ENCODE data around the gene LMF1. TPM values are rescaled to one million over a fixed set of nuclear protein-coding genes. Genes with fewer than 3 reads are reported as not detected.

LMF1 gene
- total and polyA plus RNA-seq, 2 of the 13 experiments (the other 11 are each of a cell fraction or from before 2014, with no cell fraction given): 6.8 to 8.5 TPM

GRCh38 chr16:912684-913613, 57.8 kb downstream of the LMF1 start (continued):
- TF ChIP-seq, protein P1, sequence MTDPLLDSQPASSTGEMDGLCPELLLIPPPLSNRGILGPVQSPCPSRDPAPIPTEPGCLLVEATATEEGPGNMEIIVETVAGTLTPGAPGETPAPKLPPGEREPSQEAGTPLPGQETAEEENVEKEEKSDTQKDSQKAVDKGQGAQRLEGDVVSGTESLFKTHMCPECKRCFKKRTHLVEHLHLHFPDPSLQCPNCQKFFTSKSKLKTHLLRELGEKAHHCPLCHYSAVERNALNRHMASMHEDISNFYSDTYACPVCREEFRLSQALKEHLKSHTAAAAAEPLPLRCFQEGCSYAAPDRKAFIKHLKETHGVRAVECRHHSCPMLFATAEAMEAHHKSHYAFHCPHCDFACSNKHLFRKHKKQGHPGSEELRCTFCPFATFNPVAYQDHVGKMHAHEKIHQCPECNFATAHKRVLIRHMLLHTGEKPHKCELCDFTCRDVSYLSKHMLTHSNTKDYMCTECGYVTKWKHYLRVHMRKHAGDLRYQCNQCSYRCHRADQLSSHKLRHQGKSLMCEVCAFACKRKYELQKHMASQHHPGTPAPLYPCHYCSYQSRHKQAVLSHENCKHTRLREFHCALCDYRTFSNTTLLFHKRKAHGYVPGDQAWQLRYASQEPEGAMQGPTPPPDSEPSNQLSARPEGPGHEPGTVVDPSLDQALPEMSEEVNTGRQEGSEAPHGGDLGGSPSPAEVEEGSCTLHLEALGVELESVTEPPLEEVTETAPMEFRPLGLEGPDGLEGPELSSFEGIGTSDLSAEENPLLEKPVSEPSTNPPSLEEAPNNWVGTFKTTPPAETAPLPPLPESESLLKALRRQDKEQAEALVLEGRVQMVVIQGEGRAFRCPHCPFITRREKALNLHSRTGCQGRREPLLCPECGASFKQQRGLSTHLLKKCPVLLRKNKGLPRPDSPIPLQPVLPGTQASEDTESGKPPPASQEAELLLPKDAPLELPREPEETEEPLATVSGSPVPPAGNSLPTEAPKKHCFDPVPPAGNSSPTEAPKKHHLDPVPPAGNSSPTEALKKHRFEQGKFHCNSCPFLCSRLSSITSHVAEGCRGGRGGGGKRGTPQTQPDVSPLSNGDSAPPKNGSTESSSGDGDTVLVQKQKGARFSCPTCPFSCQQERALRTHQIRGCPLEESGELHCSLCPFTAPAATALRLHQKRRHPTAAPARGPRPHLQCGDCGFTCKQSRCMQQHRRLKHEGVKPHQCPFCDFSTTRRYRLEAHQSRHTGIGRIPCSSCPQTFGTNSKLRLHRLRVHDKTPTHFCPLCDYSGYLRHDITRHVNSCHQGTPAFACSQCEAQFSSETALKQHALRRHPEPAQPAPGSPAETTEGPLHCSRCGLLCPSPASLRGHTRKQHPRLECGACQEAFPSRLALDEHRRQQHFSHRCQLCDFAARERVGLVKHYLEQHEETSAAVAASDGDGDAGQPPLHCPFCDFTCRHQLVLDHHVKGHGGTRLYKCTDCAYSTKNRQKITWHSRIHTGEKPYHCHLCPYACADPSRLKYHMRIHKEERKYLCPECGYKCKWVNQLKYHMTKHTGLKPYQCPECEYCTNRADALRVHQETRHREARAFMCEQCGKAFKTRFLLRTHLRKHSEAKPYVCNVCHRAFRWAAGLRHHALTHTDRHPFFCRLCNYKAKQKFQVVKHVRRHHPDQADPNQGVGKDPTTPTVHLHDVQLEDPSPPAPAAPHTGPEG (CRISPR knock-in tag; IDR thresholded peaks at IDR 0.05): no peak
- TF ChIP-seq BCL3 (CRISPR knock-in tag; IDR thresholded peaks at IDR 0.05) (peak; percentile 76; the same call in 1 of the 2 replicates), ZNF232 (CRISPR knock-in tag; IDR thresholded peaks at IDR 0.05; ENCODE audit: borderline replicate concordance) (no peak), TAF1 (CRISPR knock-in tag; IDR thresholded peaks at IDR 0.05) (no peak), ATF5 (CRISPR knock-in tag; IDR thresholded peaks at IDR 0.05; ENCODE audit: low read depth) (no peak), ARHGAP35 (CRISPR knock-in tag; IDR thresholded peaks at IDR 0.05; ENCODE audit: borderline replicate concordance) (peak; percentile 23; the same call in 1 of the 2 replicates), HOXD1 (CRISPR knock-in tag; IDR thresholded peaks at IDR 0.05) (peak; percentile 60; the same call in 1 of the 2 replicates), RXRB (CRISPR knock-in tag; IDR thresholded peaks at IDR 0.05; ENCODE audit: borderline replicate concordance) (peak; percentile 94), SCMH1 (CRISPR knock-in tag; IDR thresholded peaks at IDR 0.05; ENCODE audit: borderline replicate concordance) (no peak), PCBP2 (optimal IDR thresholded peaks at IDR 0.05; ENCODE audit: low read depth, low read length, poor library complexity, severe bottlenecking) (no peak), THAP7 (CRISPR knock-in tag; IDR thresholded peaks at IDR 0.05) (no peak), LCORL (IDR thresholded peaks at IDR 0.05) (no peak), LCORL (CRISPR knock-in tag; IDR thresholded peaks at IDR 0.05) (no peak; the same call in 1 of the 2 replicates), NR0B2 (CRISPR knock-in tag; IDR thresholded peaks at IDR 0.05) (0 out of 2 replicates have a peak, but pooled peaks have one; percentile 45), AKAP8 (CRISPR knock-in tag; IDR thresholded peaks at IDR 0.05) (peak; percentile 94), KDM3A (CRISPR knock-in tag; IDR thresholded peaks at IDR 0.05; ENCODE audit: low read depth) (peak; percentile 87; the same call in 1 of the 2 replicates), CENPX (CRISPR knock-in tag; IDR thresholded peaks at IDR 0.05) (no peak), JUN (CRISPR knock-in tag; IDR thresholded peaks at IDR 0.05) (no peak)

All from HepG2 (cell line).